HepG2 (cell line): ENCODE measurements around the gene LSM2. TPM values are rescaled to one million over a fixed set of nuclear protein-coding genes. Genes with fewer than 3 reads are reported as not detected.

ENCODE experiments used
- BATF2 ChIP-seq: sonication (generic); formaldehyde crosslinking; IDR thresholded peaks from 2 replicates; pipeline ENCODE4 v1.8.0; 2022; ENCODE audit warnings: mild to moderate bottlenecking, missing genetic modification reagents, moderate library complexity
- CCAR2 ChIP-seq: fragments of 200-400 bp; formaldehyde crosslinking; optimal IDR thresholded peaks from 2 replicates; pipeline ENCODE3; 2018; ENCODE audit warnings: low read depth, mild to moderate bottlenecking, low read length, moderate library complexity
- CEBPG ChIP-seq: IDR thresholded peaks from 2 replicates; pipeline ENCODE4 v1.6.1; 2016
- ELF1 ChIP-seq: sonication (generic); formaldehyde crosslinking; IDR thresholded peaks from 2 replicates; pipeline ENCODE4 v1.4.0; 2020; ENCODE audit warnings: missing genetic modification reagents
- GLMP ChIP-seq: sonication (generic); formaldehyde crosslinking; IDR thresholded peaks from 2 replicates; pipeline ENCODE4 v1.9.0; 2021; ENCODE audit warnings: missing genetic modification reagents, mild to moderate bottlenecking, borderline replicate concordance
- KDM6A ChIP-seq: IDR thresholded peaks from 2 replicates; pipeline ENCODE4 v1.6.1; 2016; ENCODE audit warnings: low read depth
- MLX ChIP-seq: IDR thresholded peaks from 2 replicates; pipeline ENCODE4 v1.6.1; 2016
- MYPOP ChIP-seq: sonication (generic); formaldehyde crosslinking; IDR thresholded peaks from 2 replicates; pipeline ENCODE4 v1.8.1; 2023; ENCODE audit warnings: mild to moderate bottlenecking, moderate library complexity, missing genetic modification reagents
- NFATC3 ChIP-seq: sonication (generic); formaldehyde crosslinking; IDR thresholded peaks from 2 replicates; pipeline ENCODE4 v1.5.1; 2020; ENCODE audit warnings: mild to moderate bottlenecking, missing genetic modification reagents
- NR1H2 ChIP-seq: sonication (generic); formaldehyde crosslinking; IDR thresholded peaks from 2 replicates; pipeline ENCODE4 v1.8.1; 2022; ENCODE audit warnings: low read depth, missing genetic modification reagents, borderline replicate concordance
- SOX6 ChIP-seq, 2 experiments: fragments of 450-650 bp in 1 of 2; sonication (generic) in 1 of 2; formaldehyde crosslinking in 1 of 2; IDR thresholded peaks; 2 replicates each; pipeline versions ENCODE4 v1.4.0 to v1.6.1; 2017 to 2020; ENCODE audit warnings: antibody characterized with exemption in 1 of 2, mild to moderate bottlenecking in 1 of 2, missing genetic modification reagents in 1 of 2
- SRSF4 ChIP-seq: fragments of 200-400 bp; formaldehyde crosslinking; IDR thresholded peaks from one replicate; pipeline ENCODE4 v1.6.1; 2018; ENCODE audit warnings: mild to moderate bottlenecking, low read depth, low read length, moderate library complexity; ENCODE audit not compliant: poor library complexity, severe bottlenecking
- TOE1 ChIP-seq: sonication (generic); formaldehyde crosslinking; IDR thresholded peaks from 2 replicates; pipeline ENCODE4 v1.4.0; 2020; ENCODE audit warnings: mild to moderate bottlenecking, missing genetic modification reagents
- TRIM24 ChIP-seq: sonication (generic); formaldehyde crosslinking; IDR thresholded peaks from 2 replicates; pipeline ENCODE4 v1.8.0; 2022; ENCODE audit warnings: mild to moderate bottlenecking, missing genetic modification reagents
- ZFP1 ChIP-seq: IDR thresholded peaks from 2 replicates; pipeline ENCODE4 v1.6.1; 2016
- ZNF101 ChIP-seq: sonication (generic); formaldehyde crosslinking; IDR thresholded peaks from 2 replicates; pipeline ENCODE4 v1.4.0; 2020; ENCODE audit warnings: mild to moderate bottlenecking, low read depth, missing genetic modification reagents, borderline replicate concordance
- ZNF121 ChIP-seq: sonication (generic); formaldehyde crosslinking; IDR thresholded peaks from 2 replicates; pipeline ENCODE4 v1.5.0; 2020; ENCODE audit warnings: mild to moderate bottlenecking, missing genetic modification reagents
- ZNF18 ChIP-seq: sonication (generic); formaldehyde crosslinking; IDR thresholded peaks from 2 replicates; pipeline ENCODE4 v1.8.0; 2022; ENCODE audit warnings: mild to moderate bottlenecking, missing genetic modification reagents; ENCODE audit not compliant: insufficient replicate concordance
- ZNF280B ChIP-seq: sonication (generic); formaldehyde crosslinking; IDR thresholded peaks from 2 replicates; pipeline ENCODE4 v1.5.0; 2020; ENCODE audit warnings: missing genetic modification reagents, mild to moderate bottlenecking, borderline replicate concordance
- ZNF598 ChIP-seq: sonication (generic); formaldehyde crosslinking; IDR thresholded peaks from 2 replicates; pipeline ENCODE4 v1.5.1; 2020; ENCODE audit warnings: mild to moderate bottlenecking, missing genetic modification reagents, borderline replicate concordance
- ZNF614 ChIP-seq: IDR thresholded peaks from 2 replicates; pipeline ENCODE4 v1.6.1; 2018; ENCODE audit warnings: missing biosample characterization, missing genetic modification reagents, inconsistent platforms, borderline replicate concordance
- ZNF616 ChIP-seq: sonication (generic); formaldehyde crosslinking; IDR thresholded peaks from 2 replicates; pipeline ENCODE4 v1.5.0; 2020; ENCODE audit warnings: low read depth, mild to moderate bottlenecking, missing genetic modification reagents
- ZNF749 ChIP-seq: sonication (generic); formaldehyde crosslinking; IDR thresholded peaks from 2 replicates; pipeline ENCODE4 v1.8.0; 2022; ENCODE audit warnings: mild to moderate bottlenecking, missing genetic modification reagents, moderate library complexity, borderline replicate concordance
- polyA plus RNA-seq, 8 experiments: library from polyadenylated mRNA; depleted of rRNA in 3 of 8; stranded (reverse) in 7 of 8; unstranded in 1 of 8; fragments of >200 nt; fragmentation: Illumina TruSeq in 4 of 8; extraction: Trizol in 4 of 8; gene quantifications; 2 replicates each; pipeline versions ENCODE4 v1.2.1 to v1.2.3, GENCODE V29; 2011 to 2016; ENCODE audit warnings: low read depth in 4 of 8, missing spikeins in 1 of 8, mixed read lengths in 1 of 8; ENCODE audit not compliant: insufficient read depth in 1 of 8
- total RNA-seq, 5 experiments: library from RNA; depleted of rRNA; stranded (reverse); fragments of >200 nt; fragmentation: Illumina TruSeq; extraction: Trizol; gene quantifications; 2 replicates each; pipeline ENCODE4 v1.2.3, GENCODE V29; 2016; ENCODE audit warnings: low read depth in 1 of 5

Gene LSM2
- total and polyA plus RNA-seq, 2 of the 13 experiments (the other 11 are each of a cell fraction or from before 2014, with no cell fraction given), result 69.4 to 90.5 TPM

GRCh38 chr6:31821301-31822035 lies 14.7 kb upstream of the LSM2 start (continued):
- TF ChIP-seq GLMP (CRISPR knock-in tag), result no peak
- TF ChIP-seq ZNF121, result peak; percentile 82
- no peak for TF ChIP-seq NFATC3
- TF ChIP-seq NR1H2 (CRISPR knock-in tag), result no peak
- TF ChIP-seq TRIM24 (CRISPR knock-in tag), result no peak
- no peak for TF ChIP-seq ZNF616 (CRISPR knock-in tag)
- no peak for TF ChIP-seq ELF1 (CRISPR knock-in tag)
- TF ChIP-seq MLX (CRISPR knock-in tag), result no peak
- 0 out of 2 replicates have a peak, but pooled peaks have one; percentile 13 for TF ChIP-seq ZFP1 (CRISPR knock-in tag)
- no peak for TF ChIP-seq KDM6A
- no peak for TF ChIP-seq SRSF4
- peak; percentile 15 for TF ChIP-seq ZNF18
- no peak for TF ChIP-seq ZNF101
- TF ChIP-seq CEBPG (CRISPR knock-in tag), result no peak
- TF ChIP-seq ZNF598 (CRISPR knock-in tag), result no peak
- TF ChIP-seq TOE1 (CRISPR knock-in tag), result no peak
- no peak for TF ChIP-seq SOX6 (IDR thresholded peaks at IDR 0.05)
- no peak for TF ChIP-seq SOX6 (CRISPR knock-in tag; IDR thresholded peaks at IDR 0.05)
- TF ChIP-seq MYPOP (CRISPR knock-in tag), result no peak
- no peak for TF ChIP-seq CCAR2
- TF ChIP-seq BATF2 (CRISPR knock-in tag), result no peak
- peak; percentile 11; the same call in 1 of the 2 replicates for TF ChIP-seq ZNF614 (CRISPR knock-in tag)
- no peak for TF ChIP-seq ZNF280B (CRISPR knock-in tag)
- TF ChIP-seq ZNF749, result peak; percentile 62; the same call in 1 of the 2 replicates
